ENCODE data around the gene PAK1IP1.

DNA sequence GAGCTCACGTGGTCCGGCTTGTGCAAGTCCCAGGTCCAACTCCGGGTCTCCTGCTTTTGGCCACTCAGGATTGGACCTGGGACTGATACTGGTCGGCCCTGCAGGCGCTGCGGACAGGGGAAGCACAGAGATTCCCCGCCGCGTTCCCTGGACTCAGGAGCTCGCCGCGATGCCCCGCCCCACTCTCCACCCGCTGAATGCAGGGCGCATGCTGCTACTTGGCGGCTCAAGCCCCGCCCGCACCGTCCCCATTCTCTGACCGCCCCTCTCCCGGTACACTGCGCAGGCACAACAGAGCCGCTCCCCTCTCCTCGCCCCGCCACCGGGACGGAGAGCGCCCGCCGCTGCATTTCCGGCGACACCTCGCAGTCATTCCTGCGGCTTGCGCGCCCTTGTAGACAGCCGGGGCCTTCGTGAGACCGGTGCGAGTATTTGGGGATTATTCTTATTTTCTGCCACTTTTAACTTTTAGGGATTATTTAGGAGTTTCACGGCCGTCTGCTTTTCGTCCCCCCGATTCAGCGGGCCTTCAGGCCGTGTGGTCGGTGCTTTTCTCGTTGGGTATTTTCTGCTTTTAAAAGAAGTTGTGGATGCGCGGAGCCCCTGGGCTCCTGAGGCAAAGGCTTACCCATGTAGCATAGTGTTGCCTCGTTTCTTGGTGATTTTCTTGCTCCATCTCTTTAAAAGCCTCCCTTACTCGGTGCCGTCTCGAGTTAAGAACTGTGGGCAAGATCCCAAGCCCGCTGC, 28.2 kb downstream of the PAK1IP1 start, which contains the start of gene TMEM14C:
- TF ChIP-seq EZH2 (IDR thresholded peaks at IDR 0.05; ENCODE audit: insufficient read depth, poor library complexity, severe bottlenecking) = no peak
- no peak for TF ChIP-seq EZH2phosphoT487 (IDR thresholded peaks at IDR 0.05; ENCODE audit: insufficient read depth, low read depth)

Measured in GM23248 (cell line).